Measurements from ENCODE around the gene PSMF1. TPM values are rescaled to one million over a fixed set of nuclear protein-coding genes. Genes with fewer than 3 reads are reported as not detected.

The PSMF1 gene
- total and polyA plus RNA-seq, 2 of the 13 experiments (the other 11 are each of a cell fraction or from before 2014, with no cell fraction given), result 82.5 to 86.0 TPM

DNA sequence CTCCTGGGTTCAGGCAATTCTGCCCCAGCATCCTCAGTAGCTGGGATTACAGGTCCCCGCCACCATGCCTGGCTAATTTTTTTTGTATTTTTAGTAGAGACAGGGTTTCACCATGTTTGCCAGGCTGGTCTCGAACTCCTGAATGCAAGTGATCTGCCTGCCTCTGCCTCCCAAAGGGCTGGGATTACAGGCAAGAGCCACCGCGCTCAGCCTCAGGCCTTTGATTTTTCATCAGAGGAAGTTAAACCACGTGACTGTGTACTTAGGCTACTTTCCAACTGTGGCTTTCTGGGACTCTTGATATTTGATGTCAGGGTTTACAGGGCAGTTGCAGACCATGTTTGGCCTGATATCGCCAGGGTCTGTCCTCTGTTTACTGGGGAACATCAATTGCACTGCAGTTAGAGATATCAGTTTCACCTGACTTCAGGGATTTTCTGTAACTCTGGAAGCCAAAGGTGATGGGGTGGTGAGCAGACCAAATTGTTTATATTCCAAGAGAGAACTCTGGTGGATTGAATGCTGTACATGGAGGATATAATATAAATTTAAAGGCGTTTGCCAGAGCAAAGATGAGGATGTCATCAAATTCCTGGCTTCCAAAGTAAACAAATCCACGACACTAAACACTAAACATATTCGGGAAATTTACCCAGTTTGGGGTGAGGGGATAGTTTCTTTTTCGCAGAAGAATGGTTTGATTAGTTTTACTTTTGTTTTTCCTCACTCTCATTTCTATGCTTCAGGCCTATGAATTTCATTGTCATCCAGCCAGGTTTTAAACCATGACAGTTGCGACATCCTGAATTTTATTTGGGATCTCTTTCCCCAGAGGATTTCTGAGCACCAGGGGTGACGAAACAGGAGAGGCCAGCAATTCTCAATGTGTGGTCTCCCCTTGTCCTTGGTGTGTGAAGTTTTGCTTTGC, 4.2 kb downstream of the PSMF1 start (continued):
- TF ChIP-seq, protein P1, sequence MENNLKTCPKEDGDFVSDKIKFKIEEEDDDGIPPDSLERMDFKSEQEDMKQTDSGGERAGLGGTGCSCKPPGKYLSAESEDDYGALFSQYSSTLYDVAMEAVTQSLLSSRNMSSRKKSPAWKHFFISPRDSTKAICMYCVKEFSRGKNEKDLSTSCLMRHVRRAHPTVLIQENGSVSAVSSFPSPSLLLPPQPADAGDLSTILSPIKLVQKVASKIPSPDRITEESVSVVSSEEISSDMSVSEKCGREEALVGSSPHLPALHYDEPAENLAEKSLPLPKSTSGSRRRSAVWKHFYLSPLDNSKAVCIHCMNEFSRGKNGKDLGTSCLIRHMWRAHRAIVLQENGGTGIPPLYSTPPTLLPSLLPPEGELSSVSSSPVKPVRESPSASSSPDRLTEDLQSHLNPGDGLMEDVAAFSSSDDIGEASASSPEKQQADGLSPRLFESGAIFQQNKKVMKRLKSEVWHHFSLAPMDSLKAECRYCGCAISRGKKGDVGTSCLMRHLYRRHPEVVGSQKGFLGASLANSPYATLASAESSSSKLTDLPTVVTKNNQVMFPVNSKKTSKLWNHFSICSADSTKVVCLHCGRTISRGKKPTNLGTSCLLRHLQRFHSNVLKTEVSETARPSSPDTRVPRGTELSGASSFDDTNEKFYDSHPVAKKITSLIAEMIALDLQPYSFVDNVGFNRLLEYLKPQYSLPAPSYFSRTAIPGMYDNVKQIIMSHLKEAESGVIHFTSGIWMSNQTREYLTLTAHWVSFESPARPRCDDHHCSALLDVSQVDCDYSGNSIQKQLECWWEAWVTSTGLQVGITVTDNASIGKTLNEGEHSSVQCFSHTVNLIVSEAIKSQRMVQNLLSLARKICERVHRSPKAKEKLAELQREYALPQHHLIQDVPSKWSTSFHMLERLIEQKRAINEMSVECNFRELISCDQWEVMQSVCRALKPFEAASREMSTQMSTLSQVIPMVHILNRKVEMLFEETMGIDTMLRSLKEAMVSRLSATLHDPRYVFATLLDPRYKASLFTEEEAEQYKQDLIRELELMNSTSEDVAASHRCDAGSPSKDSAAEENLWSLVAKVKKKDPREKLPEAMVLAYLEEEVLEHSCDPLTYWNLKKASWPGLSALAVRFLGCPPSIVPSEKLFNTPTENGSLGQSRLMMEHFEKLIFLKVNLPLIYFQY (CRISPR knock-in tag; IDR thresholded peaks at IDR 0.05; ENCODE audit: borderline replicate concordance), result no peak; the same call in 1 of the 2 replicates
- TF ChIP-seq TFAP4 (IDR thresholded peaks at IDR 0.05; ENCODE audit: borderline replicate concordance, low read depth) (peak; percentile 50; the same call in 1 of the 2 replicates), GATAD1 (CRISPR knock-in tag; IDR thresholded peaks at IDR 0.05) (peak; percentile 78), ZSCAN31 (CRISPR knock-in tag; IDR thresholded peaks at IDR 0.05; ENCODE audit: low read depth) (peak; percentile 92), TEAD3 (CRISPR knock-in tag; optimal IDR thresholded peaks at IDR 0.05; ENCODE audit: borderline replicate concordance) (peak; percentile 58), U2AF2 (IDR thresholded peaks at IDR 0.05; ENCODE audit: low read depth, low read length) (no peak), NAIF1 (CRISPR knock-in tag; IDR thresholded peaks at IDR 0.05; ENCODE audit: borderline replicate concordance) (0 out of 2 replicates have a peak, but pooled peaks have one; percentile 59), HMGXB3 (CRISPR knock-in tag; IDR thresholded peaks at IDR 0.05; ENCODE audit: borderline replicate concordance) (peak; percentile 70; the same call in 1 of the 2 replicates), ZNF619 (CRISPR knock-in tag; IDR thresholded peaks at IDR 0.05) (no peak), GATAD2A (CRISPR knock-in tag; IDR thresholded peaks at IDR 0.05) (peak; percentile 81), HIVEP1 (CRISPR knock-in tag; IDR thresholded peaks at IDR 0.05) (peak; percentile 59; the same call in 1 of the 2 replicates), NFE2 (CRISPR knock-in tag; IDR thresholded peaks at IDR 0.05) (no peak), HNF4A (CRISPR knock-in tag; IDR thresholded peaks at IDR 0.05) (peak; percentile 79), SMC3 (IDR thresholded peaks at IDR 0.05; ENCODE audit: low read length) (peak; percentile 27)
- TF ChIP-seq, protein P2, sequence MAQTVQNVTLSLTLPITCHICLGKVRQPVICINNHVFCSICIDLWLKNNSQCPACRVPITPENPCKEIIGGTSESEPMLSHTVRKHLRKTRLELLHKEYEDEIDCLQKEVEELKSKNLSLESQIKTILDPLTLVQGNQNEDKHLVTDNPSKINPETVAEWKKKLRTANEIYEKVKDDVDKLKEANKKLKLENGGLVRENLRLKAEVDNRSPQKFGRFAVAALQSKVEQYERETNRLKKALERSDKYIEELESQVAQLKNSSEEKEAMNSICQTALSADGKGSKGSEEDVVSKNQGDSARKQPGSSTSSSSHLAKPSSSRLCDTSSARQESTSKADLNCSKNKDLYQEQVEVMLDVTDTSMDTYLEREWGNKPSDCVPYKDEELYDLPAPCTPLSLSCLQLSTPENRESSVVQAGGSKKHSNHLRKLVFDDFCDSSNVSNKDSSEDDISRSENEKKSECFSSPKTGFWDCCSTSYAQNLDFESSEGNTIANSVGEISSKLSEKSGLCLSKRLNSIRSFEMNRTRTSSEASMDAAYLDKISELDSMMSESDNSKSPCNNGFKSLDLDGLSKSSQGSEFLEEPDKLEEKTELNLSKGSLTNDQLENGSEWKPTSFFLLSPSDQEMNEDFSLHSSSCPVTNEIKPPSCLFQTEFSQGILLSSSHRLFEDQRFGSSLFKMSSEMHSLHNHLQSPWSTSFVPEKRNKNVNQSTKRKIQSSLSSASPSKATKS (CRISPR knock-in tag; IDR thresholded peaks at IDR 0.05), result peak; percentile 85
- TF ChIP-seq, protein P3, sequence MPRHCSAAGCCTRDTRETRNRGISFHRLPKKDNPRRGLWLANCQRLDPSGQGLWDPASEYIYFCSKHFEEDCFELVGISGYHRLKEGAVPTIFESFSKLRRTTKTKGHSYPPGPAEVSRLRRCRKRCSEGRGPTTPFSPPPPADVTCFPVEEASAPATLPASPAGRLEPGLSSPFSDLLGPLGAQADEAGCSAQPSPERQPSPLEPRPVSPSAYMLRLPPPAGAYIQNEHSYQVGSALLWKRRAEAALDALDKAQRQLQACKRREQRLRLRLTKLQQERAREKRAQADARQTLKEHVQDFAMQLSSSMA (CRISPR knock-in tag; IDR thresholded peaks at IDR 0.05), result no peak
